Activated CD4-positive, alpha-beta memory T cell treated with anti-CD3 and anti-CD28 coated beads for 36 hours (primary cell): Measurements from ENCODE around the gene CACFD1. TPM values are rescaled to one million over a fixed set of nuclear protein-coding genes. Genes with fewer than 3 reads are reported as not detected.

ENCODE experiments used
- CTCF ChIA-PET: fragments of 350-600 bp; sonication (Branson Sonifier 250); formaldehyde crosslinking; loops from one replicate; lab custom pipeline; 2021; ENCODE audit warnings: antibody characterized with exemption, inconsistent platforms; lab: Charles Lee
- POLR2A ChIA-PET: fragments of 350-600 bp; sonication (Branson Sonifier 250); formaldehyde crosslinking; loops from one replicate; lab custom pipeline; 2021; ENCODE audit warnings: antibody characterized with exemption; lab: Charles Lee
- DNase-seq: peaks from one replicate; pipeline ENCODE4 v3.0.0-alpha.2; 2020
- H3K27ac Mint-ChIP-seq: one replicate; pipeline ENCODE4 v1.8.0; 2021; ENCODE audit warnings: mixed read lengths
- H3K27me3 Mint-ChIP-seq: one replicate; pipeline ENCODE4 v1.8.0; 2021; ENCODE audit warnings: mixed read lengths
- H3K36me3 Mint-ChIP-seq: one replicate; pipeline ENCODE4 v1.8.0; 2021; ENCODE audit warnings: mixed read lengths
- H3K4me1 Mint-ChIP-seq: one replicate; pipeline ENCODE4 v1.8.0; 2021; ENCODE audit warnings: low read depth, mixed read lengths
- H3K4me3 Mint-ChIP-seq: one replicate; pipeline ENCODE4 v1.8.0; 2021; ENCODE audit warnings: mild to moderate bottlenecking, mixed read lengths
- H3K9me3 Mint-ChIP-seq: one replicate; pipeline ENCODE4 v1.8.0; 2021; ENCODE audit warnings: mixed read lengths
- intact Hi-C: fragments of 100-400 bp; cut with micrococcal nuclease; formaldehyde crosslinking; loops from one replicate; pipeline ENCODE4 v1.15.1; 2023
- total RNA-seq, 2 experiments: library from RNA; stranded (reverse); gene quantifications; one replicate each; pipeline ENCODE4 v1.2.3, GENCODE V29; 2021

CACFD1 gene
- total RNA-seq, 2 experiments from 2014 or later, result 1.1 to 1.2 TPM

- DNase-seq, result no peak
- intact Hi-C loops, result no loop called here
- H3K27me3 Mint-ChIP-seq, result peaks cover 28% of the 10 kb centered on the region
- ChIA-PET CTCF (no interaction called here), POLR2A (no interaction called here)
- no peaks in the 10 kb centered on the region for H3K9me3 Mint-ChIP-seq
- no peak overlapping the region for H3K4me3 Mint-ChIP-seq
- H3K4me1 Mint-ChIP-seq, result peaks cover 17% of the 10 kb centered on the region
- H3K36me3 Mint-ChIP-seq, result no peaks in the 10 kb centered on the region
- H3K27ac Mint-ChIP-seq, result no peak overlapping the region
Measured at GRCh38 chr9:133426011-133426410, 33.8 kb upstream of the CACFD1 start.

GRCh38 chr9:133427658-133428348, 32.0 kb upstream of the CACFD1 start:
- H3K9me3 Mint-ChIP-seq, result no peaks in the 10 kb centered on the region
- intact Hi-C loops, result no loop called here
- POLR2A ChIA-PET, result no interaction called here
- H3K27ac Mint-ChIP-seq, result no peak overlapping the region
- H3K27me3 Mint-ChIP-seq, result peaks cover 28% of the 10 kb centered on the region
- peak overlapping the region; percentile 12 for H3K4me3 Mint-ChIP-seq
- H3K4me1 Mint-ChIP-seq, result peaks cover 4% of the 10 kb centered on the region
- DNase-seq, result no peak
- CTCF ChIA-PET, result interaction anchor here (0.9 kb wide), 1 partner anchor 10 kb away, joined by 3 read pairs; the partner anchor contains the start of gene REXO4
- H3K36me3 Mint-ChIP-seq, result no peaks in the 10 kb centered on the region

GRCh38 chr9:133428617-133429101, 31.1 kb upstream of the CACFD1 start:
- intact Hi-C loops, result no loop called here
- Mint-ChIP-seq H3K9me3 (no peaks in the 10 kb centered on the region), H3K27me3 (peaks cover 28% of the 10 kb centered on the region), H3K27ac (no peak overlapping the region), H3K4me1 (peaks cover 4% of the 10 kb centered on the region), H3K4me3 (no peak overlapping the region), H3K36me3 (no peaks in the 10 kb centered on the region)
- no peak for DNase-seq
- CTCF ChIA-PET, result interaction anchor here (0.9 kb wide), 1 partner anchor 11 kb away, joined by 3 read pairs; the partner anchor contains the start of gene REXO4
- POLR2A ChIA-PET, result no interaction called here

DNA sequence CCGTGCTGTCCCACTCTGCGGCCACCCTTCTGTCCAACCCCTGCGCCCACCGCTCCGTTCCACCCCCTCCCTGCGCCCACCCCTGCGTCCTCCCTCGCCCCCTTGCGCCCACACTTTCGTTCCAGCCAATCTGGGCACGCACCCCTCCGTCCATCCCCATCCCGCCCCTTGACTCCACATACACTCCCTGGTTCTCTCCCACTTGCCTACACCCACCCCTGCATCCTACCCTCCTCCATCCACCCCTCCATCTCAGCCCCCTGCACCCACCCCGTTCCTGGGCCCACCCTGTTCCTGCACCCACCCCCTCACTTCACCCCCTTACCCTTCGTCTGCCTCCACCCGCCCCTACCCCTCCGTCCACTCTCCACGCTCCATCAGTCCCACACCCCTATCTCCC, 30.6 kb upstream of the CACFD1 start:
- H3K36me3 Mint-ChIP-seq, result no peaks in the 10 kb centered on the region
- peaks cover 4% of the 10 kb centered on the region for H3K4me1 Mint-ChIP-seq
- intact Hi-C loops, result no loop called here
- DNase-seq, result no peak
- CTCF ChIA-PET, result no interaction called here
- POLR2A ChIA-PET, result no interaction called here
- H3K9me3 Mint-ChIP-seq, result no peaks in the 10 kb centered on the region
- no peak overlapping the region for H3K27ac Mint-ChIP-seq
- no peak overlapping the region for H3K4me3 Mint-ChIP-seq
- peaks cover 28% of the 10 kb centered on the region for H3K27me3 Mint-ChIP-seq

DNA sequence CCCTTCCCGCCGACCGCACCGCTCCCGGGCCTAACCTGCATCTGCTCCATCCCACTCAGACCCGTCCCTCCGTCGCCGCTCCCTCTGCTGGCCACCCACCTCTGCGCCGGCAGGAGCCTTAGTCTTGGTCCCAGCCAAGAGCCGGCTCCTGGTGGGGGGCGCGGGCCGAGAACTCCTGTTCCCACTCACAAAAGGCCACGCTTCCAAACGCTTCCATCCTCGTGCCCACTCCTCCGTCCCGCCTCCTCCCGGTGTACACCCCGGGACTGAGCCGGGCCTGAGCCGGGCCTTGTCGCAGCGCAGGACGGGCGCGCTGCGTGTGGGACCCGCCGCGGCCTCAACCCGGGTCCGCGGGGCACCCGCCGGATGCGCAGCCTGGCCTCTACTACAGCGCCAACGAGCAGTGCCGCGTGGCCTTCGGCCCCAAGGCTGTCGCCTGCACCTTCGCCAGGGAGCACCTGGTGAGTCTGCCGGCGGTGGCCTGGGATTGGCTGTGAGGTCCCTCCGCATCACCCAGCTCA, 30.1 kb upstream of the CACFD1 start:
- CTCF ChIA-PET, result no interaction called here
- no peaks in the 10 kb centered on the region for H3K36me3 Mint-ChIP-seq
- peaks cover 4% of the 10 kb centered on the region for H3K4me1 Mint-ChIP-seq

GRCh38 chr9:133430244-133430643, 29.5 kb upstream of the CACFD1 start:
- DNase-seq, result no peak
- intact Hi-C loops, result no loop called here
- Mint-ChIP-seq H3K36me3 (no peaks in the 10 kb centered on the region), H3K4me1 (peaks cover 4% of the 10 kb centered on the region), H3K9me3 (no peaks in the 10 kb centered on the region), H3K27ac (no peak overlapping the region), H3K4me3 (no peak overlapping the region), H3K27me3 (peaks cover 26% of the 10 kb centered on the region)
- POLR2A ChIA-PET, result no interaction called here
- CTCF ChIA-PET, result no interaction called here

More for the DNA sequence above, 30.1 kb upstream of the CACFD1 start:
- no peak overlapping the region for H3K4me3 Mint-ChIP-seq
- intact Hi-C loops, result no loop called here
- peaks cover 28% of the 10 kb centered on the region for H3K27me3 Mint-ChIP-seq
- DNase-seq, result peak; percentile 30
- no peaks in the 10 kb centered on the region for H3K9me3 Mint-ChIP-seq
- POLR2A ChIA-PET, result no interaction called here
- no peak overlapping the region for H3K27ac Mint-ChIP-seq

DNA sequence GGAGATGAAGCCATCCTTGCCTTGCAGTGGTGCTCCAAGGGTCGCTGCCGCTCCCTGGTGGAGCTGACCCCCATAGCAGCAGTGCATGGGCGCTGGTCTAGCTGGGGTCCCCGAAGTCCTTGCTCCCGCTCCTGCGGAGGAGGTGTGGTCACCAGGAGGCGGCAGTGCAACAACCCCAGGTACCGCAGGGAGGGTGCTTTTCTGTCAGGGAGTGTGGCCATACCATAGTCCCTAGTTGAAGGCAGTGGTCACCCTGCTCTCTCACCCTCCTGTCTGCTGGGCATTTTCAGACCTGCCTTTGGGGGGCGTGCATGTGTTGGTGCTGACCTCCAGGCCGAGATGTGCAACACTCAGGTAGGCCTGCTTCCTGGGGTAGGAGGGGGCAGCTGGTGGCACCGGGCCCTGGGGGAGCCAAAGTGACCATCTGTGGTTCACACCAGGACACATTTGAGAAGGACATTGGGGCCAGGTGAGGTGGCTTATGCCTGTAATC, 26.4 kb upstream of the CACFD1 start:
- H3K27me3 Mint-ChIP-seq, result peaks cover 6% of the 10 kb centered on the region
- intact Hi-C loops, result no loop called here
- no peaks in the 10 kb centered on the region for H3K9me3 Mint-ChIP-seq
- no peak overlapping the region for H3K4me3 Mint-ChIP-seq
- H3K27ac Mint-ChIP-seq, result no peak overlapping the region
- CTCF ChIA-PET, result no interaction called here
- no peak for DNase-seq
- H3K36me3 Mint-ChIP-seq, result no peaks in the 10 kb centered on the region
- peaks cover 2% of the 10 kb centered on the region for H3K4me1 Mint-ChIP-seq
- POLR2A ChIA-PET, result no interaction called here

- ChIA-PET POLR2A (no interaction called here), CTCF (no interaction called here)
- DNase-seq, result no peak
- H3K4me3 Mint-ChIP-seq, result no peak overlapping the region
- H3K27ac Mint-ChIP-seq, result no peak overlapping the region
- intact Hi-C loops, result no loop called here
- H3K9me3 Mint-ChIP-seq, result no peaks in the 10 kb centered on the region
- no peaks in the 10 kb centered on the region for H3K27me3 Mint-ChIP-seq
- no peaks in the 10 kb centered on the region for H3K4me1 Mint-ChIP-seq
- no peaks in the 10 kb centered on the region for H3K36me3 Mint-ChIP-seq
Measured at GRCh38 chr9:133436681-133437080, 23.1 kb upstream of the CACFD1 start.

- Mint-ChIP-seq H3K27ac (no peak overlapping the region), H3K36me3 (no peaks in the 10 kb centered on the region), H3K4me1 (no peaks in the 10 kb centered on the region), H3K4me3 (no peak overlapping the region), H3K9me3 (no peaks in the 10 kb centered on the region), H3K27me3 (no peaks in the 10 kb centered on the region)
- ChIA-PET CTCF (no interaction called here), POLR2A (no interaction called here)
- no peak for DNase-seq
- intact Hi-C loops, result no loop called here
Measured at GRCh38 chr9:133437753-133438531, 21.8 kb upstream of the CACFD1 start.

GRCh38 chr9:133439337-133439736, 20.4 kb upstream of the CACFD1 start:
- CTCF ChIA-PET, result no interaction called here
- no peak overlapping the region for H3K27ac Mint-ChIP-seq
- H3K27me3 Mint-ChIP-seq, result no peaks in the 10 kb centered on the region
- POLR2A ChIA-PET, result no interaction called here
- intact Hi-C loops, result no loop called here
- no peak for DNase-seq
- H3K4me1 Mint-ChIP-seq, result no peaks in the 10 kb centered on the region
- H3K36me3 Mint-ChIP-seq, result no peaks in the 10 kb centered on the region
- H3K9me3 Mint-ChIP-seq, result no peaks in the 10 kb centered on the region
- H3K4me3 Mint-ChIP-seq, result no peak overlapping the region

DNA sequence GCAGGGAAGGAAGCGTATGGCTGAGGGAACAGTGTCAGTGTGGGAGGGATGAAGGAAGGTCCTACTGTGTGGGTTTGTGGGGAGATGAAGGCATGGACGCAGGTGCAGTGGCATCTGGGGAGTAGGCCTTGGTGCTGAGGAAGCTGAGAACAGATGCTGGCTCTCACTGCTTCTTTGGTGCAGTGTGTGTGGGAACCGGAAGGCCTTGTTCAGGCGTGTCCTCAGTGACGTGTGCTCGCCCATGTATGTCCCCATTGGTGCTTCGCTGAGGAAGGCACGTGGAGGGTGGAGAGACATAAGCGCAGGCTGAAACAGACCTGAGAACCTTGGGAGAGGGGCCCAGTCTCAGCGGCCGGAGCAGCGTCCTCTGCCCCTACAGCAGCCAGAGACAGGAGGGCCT, 18.9 kb upstream of the CACFD1 start:
- ChIA-PET POLR2A (no interaction called here), CTCF (no interaction called here)
- no peak overlapping the region for H3K27ac Mint-ChIP-seq
- no peaks in the 10 kb centered on the region for H3K27me3 Mint-ChIP-seq
- H3K4me1 Mint-ChIP-seq, result no peaks in the 10 kb centered on the region
- no peaks in the 10 kb centered on the region for H3K36me3 Mint-ChIP-seq
- intact Hi-C loops, result no loop called here
- no peak overlapping the region for H3K4me3 Mint-ChIP-seq
- no peak for DNase-seq
- no peaks in the 10 kb centered on the region for H3K9me3 Mint-ChIP-seq

DNA sequence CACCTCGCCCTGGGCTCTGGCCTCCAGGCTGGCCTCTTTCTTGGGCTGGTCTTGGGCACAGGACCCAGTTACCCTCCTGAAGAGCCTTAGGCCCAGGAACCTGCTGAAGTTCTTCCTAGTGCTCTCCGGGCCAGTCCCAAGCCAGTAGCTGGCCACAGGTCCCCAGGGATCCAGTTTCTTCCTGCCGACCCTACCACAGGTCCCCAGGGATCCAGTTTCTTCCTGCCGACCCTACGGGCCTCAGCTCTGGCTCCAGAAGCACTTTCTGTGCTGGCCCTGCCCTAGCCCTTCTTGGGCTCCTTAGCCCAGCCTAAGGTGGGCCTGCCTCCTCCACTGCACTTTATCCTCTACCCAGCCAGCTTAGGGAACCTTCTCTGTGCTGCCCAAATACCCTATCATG, 18.2 kb upstream of the CACFD1 start:
- H3K27me3 Mint-ChIP-seq, result no peaks in the 10 kb centered on the region
- H3K4me3 Mint-ChIP-seq, result no peak overlapping the region
- H3K9me3 Mint-ChIP-seq, result no peaks in the 10 kb centered on the region
- no peak for DNase-seq
- H3K4me1 Mint-ChIP-seq, result no peaks in the 10 kb centered on the region
- H3K27ac Mint-ChIP-seq, result no peak overlapping the region
- no peaks in the 10 kb centered on the region for H3K36me3 Mint-ChIP-seq
- POLR2A ChIA-PET, result no interaction called here
- intact Hi-C loops, result no loop called here
- CTCF ChIA-PET, result no interaction called here
